Activated naive CD4-positive, alpha-beta T cell treated with anti-CD3 and anti-CD28 coated beads, Interleukin-2, amount 10 ng/mL, durations not matched to agents 5 hours and 36 hours (primary cell): ENCODE measurements around the gene COX7C. TPM values are rescaled to one million over a fixed set of nuclear protein-coding genes. Genes with fewer than 3 reads are reported as not detected.

Experiments used
- total RNA-seq, 2 experiments: library from RNA; stranded (reverse); gene quantifications; one replicate each; pipeline ENCODE4 v1.2.3, GENCODE V29; 2021

The COX7C gene, protein sequence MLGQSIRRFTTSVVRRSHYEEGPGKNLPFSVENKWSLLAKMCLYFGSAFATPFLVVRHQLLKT
- 100 to 1,000 TPM; 532 to 559 TPM for total RNA-seq

DNA sequence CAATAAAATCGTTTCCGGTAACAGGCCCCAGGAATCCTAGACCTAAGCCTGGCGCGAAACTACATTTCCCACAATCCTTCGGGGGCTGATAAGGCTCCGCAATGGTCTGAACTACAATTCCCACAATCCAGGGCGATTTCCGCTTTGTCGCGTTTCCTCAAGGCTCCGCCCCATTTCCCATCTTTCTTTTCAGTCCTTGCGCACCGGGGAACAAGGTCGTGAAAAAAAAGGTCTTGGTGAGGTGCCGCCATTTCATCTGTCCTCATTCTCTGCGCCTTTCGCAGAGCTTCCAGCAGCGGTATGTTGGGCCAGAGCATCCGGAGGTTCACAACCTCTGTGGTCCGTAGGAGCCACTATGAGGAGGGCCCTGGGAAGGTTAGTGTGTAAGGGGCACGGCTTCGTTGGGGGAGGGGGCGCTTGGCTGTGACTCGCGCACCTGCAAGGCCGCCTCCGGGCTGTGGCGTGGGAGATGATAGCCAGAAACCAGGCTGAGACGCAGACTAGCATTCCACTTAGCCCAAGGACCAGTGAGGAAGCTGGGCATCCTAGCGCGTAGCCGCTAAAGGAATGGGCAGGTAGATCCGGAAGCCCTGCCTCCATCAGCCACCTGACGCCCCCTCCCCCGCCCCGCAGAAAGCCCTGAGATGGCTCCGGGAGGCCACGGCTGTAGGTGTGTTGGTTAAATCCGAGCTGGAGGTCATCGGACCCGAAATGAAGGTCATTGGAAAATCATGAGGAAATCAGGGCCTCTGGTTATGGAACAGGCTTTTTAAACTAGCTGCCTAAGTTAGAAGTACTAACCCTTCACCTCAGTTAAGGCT is at the start of gene COX7C:
TSS of gene COX7C (plus strand) at position 186 of the 821 bp plus-strand sequence. CDS start at position 301, 115 bp downstream.

